GM21619 (cell line): ENCODE data around the gene PLGLB1.
"Not testable (repeated sequence)": the region's sequence is repeated elsewhere in the genome, so short reads cannot be mapped to it uniquely, and the experiment has no call there.

ENCODE experiments used
- ATAC-seq: cut with Tn5 transposase; IDR thresholded peaks from one replicate; pipeline ENCODE4 v1.9.1; 2021; ENCODE audit not compliant: unreplicated experiment

Gene PLGLB1

GRCh38 chr2:87021744-87022143, at the start of gene PLGLB1:
Gene PLGLB1, minus strand, starts transcription at chr2:87021844. Its CDS starts 61 bp downstream, at chr2:87021783.
- not testable (repeated sequence) for ATAC-seq

- ATAC-seq = not testable (repeated sequence)
Observed at GRCh38 chr2:87064305-87064704, 42.7 kb upstream of the PLGLB1 start.

GRCh38 chr2:87063431-87063830, 41.8 kb upstream of the PLGLB1 start:
- not testable (repeated sequence) for ATAC-seq

- not testable (repeated sequence) for ATAC-seq
Observed at GRCh38 chr2:87061519-87061918, 39.9 kb upstream of the PLGLB1 start.

GRCh38 chr2:87057606-87058005, 36.0 kb upstream of the PLGLB1 start:
- ATAC-seq = not testable (repeated sequence)

- ATAC-seq = not testable (repeated sequence)
Observed at GRCh38 chr2:87056843-87057242, 35.2 kb upstream of the PLGLB1 start.

- not testable (repeated sequence) for ATAC-seq
Observed at GRCh38 chr2:87056435-87056834, 34.8 kb upstream of the PLGLB1 start.

- not testable (repeated sequence) for ATAC-seq
Observed at GRCh38 chr2:87054375-87054774, 32.7 kb upstream of the PLGLB1 start.

GRCh38 chr2:87041321-87041978, 19.8 kb upstream of the PLGLB1 start:
- not testable (repeated sequence) for ATAC-seq

GRCh38 chr2:87028607-87029006, 7.0 kb upstream of the PLGLB1 start:
- not testable (repeated sequence) for ATAC-seq

- ATAC-seq = not testable (repeated sequence)
Observed at GRCh38 chr2:87026816-87027215, 5.2 kb upstream of the PLGLB1 start.

GRCh38 chr2:87025927-87026326, 4.3 kb upstream of the PLGLB1 start:
- not testable (repeated sequence) for ATAC-seq

- ATAC-seq = not testable (repeated sequence)
Observed at GRCh38 chr2:87023988-87024615, 2.5 kb upstream of the PLGLB1 start.

- ATAC-seq = not testable (repeated sequence)
Observed at GRCh38 chr2:87021043-87021442, 601 bp downstream of the PLGLB1 start.

GRCh38 chr2:87019053-87019452, 2.6 kb downstream of the PLGLB1 start:
- ATAC-seq = not testable (repeated sequence)

- not testable (repeated sequence) for ATAC-seq
Observed at GRCh38 chr2:87014489-87015169, 7.0 kb downstream of the PLGLB1 start.

GRCh38 chr2:87004398-87004797, 17.2 kb downstream of the PLGLB1 start:
- ATAC-seq = not testable (repeated sequence)
